IMR-90 (cell line): Measurements from ENCODE around the gene MYPOP. TPM values are rescaled to one million over a fixed set of nuclear protein-coding genes. Genes with fewer than 3 reads are reported as not detected.

Source experiments
- ATAC-seq: fragments of 200-7000 bp; cut with Tn5 transposase; 2 replicates; pipeline ENCODE4 v1.9.1; 2020; ENCODE audit warnings: low read depth, mild to moderate bottlenecking, moderate library complexity
- BruUV-seq: library from RNA; stranded (reverse); fragments of 400-500 nt; replicated peaks from 2 replicates; lab custom pipeline; 2021; lab: Mats Ljungman, UMichigan
- CTCF ChIA-PET: fragments of 300-600 bp; formaldehyde crosslinking; extraction: SDS; loops from one replicate; lab custom pipeline; 2021; ENCODE audit warnings: antibody characterized with exemption; lab: Yijun Ruan, JAX
- POLR2A ChIA-PET: fragments of 300-600 bp; sonication (Branson Sonifier 250); formaldehyde crosslinking; loops from one replicate; lab custom pipeline; 2022; ENCODE audit warnings: antibody characterized with exemption; ENCODE audit not compliant: unreplicated experiment; lab: Charles Lee
- DNase-seq: peaks from one replicate; pipeline ENCODE4 v3.0.0; 2013
- H2AFZ ChIP-seq: replicated peaks from 2 replicates; pipeline ENCODE3; 2013; ENCODE audit warnings: low read length, mild to moderate bottlenecking; ENCODE audit not compliant: poor library complexity
- H2AK5ac ChIP-seq: 2 replicates; pipeline ENCODE4 v1.6.1; 2013; ENCODE audit warnings: low read depth, low read length, inconsistent platforms
- H2AK9ac ChIP-seq: replicated peaks from 2 replicates; pipeline ENCODE3; 2013; ENCODE audit warnings: mild to moderate bottlenecking, low read depth, low read length, moderate library complexity; ENCODE audit not compliant: poor library complexity
- H2BK120ac ChIP-seq: 2 replicates; pipeline ENCODE4 v1.6.1; 2013; ENCODE audit warnings: low read depth, low read length, inconsistent platforms
- H2BK15ac ChIP-seq: 3 replicates; pipeline ENCODE4 v1.6.1; 2013; ENCODE audit warnings: low read depth, low read length, inconsistent platforms
- H2BK20ac ChIP-seq: 2 replicates; pipeline ENCODE4 v1.6.1; 2013; ENCODE audit warnings: low read depth, mild to moderate bottlenecking, inconsistent platforms, low read length, moderate library complexity
- H2BK5ac ChIP-seq: 2 replicates; pipeline ENCODE4 v1.6.1; 2013; ENCODE audit warnings: mild to moderate bottlenecking, low read depth, low read length, inconsistent platforms; ENCODE audit not compliant: poor library complexity, severe bottlenecking
- H3K14ac ChIP-seq: replicated peaks from 2 replicates; pipeline ENCODE4 v1.6.1; 2013; ENCODE audit warnings: low read depth, low read length, inconsistent platforms
- H3K18ac ChIP-seq: 2 replicates; pipeline ENCODE4 v1.6.1; 2013; ENCODE audit warnings: low read depth, low read length, control low read depth
- H3K23ac ChIP-seq: 2 replicates; pipeline ENCODE4 v1.6.1; 2013; ENCODE audit warnings: low read depth, low read length, inconsistent platforms
- H3K27ac ChIP-seq: 2 replicates; pipeline ENCODE4 v1.5.1; 2013; ENCODE audit warnings: mild to moderate bottlenecking, control low read depth, low read length; ENCODE audit not compliant: insufficient read depth
- H3K27me3 ChIP-seq: 2 replicates; pipeline ENCODE4 v1.6.1; 2013; ENCODE audit warnings: low read length; ENCODE audit not compliant: control insufficient read depth, insufficient read depth
- H3K36me3 ChIP-seq: 2 replicates; pipeline ENCODE4 v1.6.1; 2013; ENCODE audit warnings: low read length, mixed read lengths; ENCODE audit not compliant: control insufficient read depth, insufficient read depth
- H3K4ac ChIP-seq: 2 replicates; pipeline ENCODE4 v1.6.1; 2013; ENCODE audit warnings: low read depth, low read length, inconsistent platforms
- H3K4me1 ChIP-seq: 2 replicates; pipeline ENCODE4 v1.6.1; 2013; ENCODE audit warnings: low read length, mixed read lengths; ENCODE audit not compliant: control insufficient read depth, insufficient read depth
- H3K4me2 ChIP-seq: 2 replicates; pipeline ENCODE4 v1.6.1; 2013; ENCODE audit warnings: low read depth, mild to moderate bottlenecking, control low read depth, low read length, moderate library complexity
- H3K4me3 ChIP-seq: 2 replicates; pipeline ENCODE4 v1.5.1; 2013; ENCODE audit warnings: low read depth, mild to moderate bottlenecking, control low read depth, low read length, moderate library complexity; ENCODE audit not compliant: insufficient read depth
- H3K56ac ChIP-seq: 2 replicates; pipeline ENCODE4 v1.6.1; 2013; ENCODE audit warnings: low read length, inconsistent platforms; ENCODE audit not compliant: insufficient read depth; ENCODE audit errors: extremely low read depth
- H3K79me1 ChIP-seq, 2 experiments: 2 replicates each; pipeline ENCODE4 v1.6.1; 2013; ENCODE audit warnings: low read length in 2 of 2, inconsistent platforms in 1 of 2, low read depth in 1 of 2
- H3K9ac ChIP-seq: 2 replicates; pipeline ENCODE4 v1.6.1; 2013; ENCODE audit warnings: low read depth, low read length, control low read depth
- H3K9me1 ChIP-seq: 2 replicates; pipeline ENCODE4 v1.6.1; 2013; ENCODE audit warnings: low read length, inconsistent platforms; ENCODE audit not compliant: insufficient read depth
- H3K9me3 ChIP-seq: 2 replicates; pipeline ENCODE4 v1.6.1; 2013; ENCODE audit warnings: low read length; ENCODE audit not compliant: control insufficient read depth, insufficient read depth
- H4K20me1 ChIP-seq: 2 replicates; pipeline ENCODE4 v1.6.1; 2013; ENCODE audit warnings: low read length, inconsistent platforms; ENCODE audit not compliant: insufficient read depth
- H4K5ac ChIP-seq: 2 replicates; pipeline ENCODE4 v1.6.1; 2013; ENCODE audit warnings: mild to moderate bottlenecking, low read depth, low read length, control low read depth
- H4K8ac ChIP-seq, 2 experiments: 2 replicates each; pipeline ENCODE4 v1.6.1; 2013; ENCODE audit warnings: low read depth in 2 of 2, low read length in 2 of 2, control low read depth in 1 of 2, inconsistent platforms in 1 of 2
- H4K91ac ChIP-seq: 2 replicates; pipeline ENCODE4 v1.6.1; 2013; ENCODE audit warnings: low read depth, low read length, inconsistent platforms; ENCODE audit not compliant: insufficient read depth
- BHLHE40 ChIP-seq: fragments of 150-350 bp; IDR thresholded peaks from 2 replicates; pipeline ENCODE4 v1.6.1; 2016; ENCODE audit warnings: mild to moderate bottlenecking, low read depth, low read length
- CEBPB ChIP-seq: IDR thresholded peaks from 2 replicates; pipeline ENCODE4 v1.6.1; 2012; ENCODE audit warnings: low read depth, low read length, improper control_type of control experiment
- CHD1 ChIP-seq: IDR thresholded peaks from 2 replicates; pipeline ENCODE4 v1.6.1; 2012; ENCODE audit warnings: low read depth, low read length, improper control_type of control experiment
- RCOR1 ChIP-seq: IDR thresholded peaks from 2 replicates; pipeline ENCODE4 v1.6.1; 2012; ENCODE audit warnings: mild to moderate bottlenecking, low read length, improper control_type of control experiment; ENCODE audit not compliant: insufficient replicate concordance
- SMC3 ChIP-seq: fragments of 150-350 bp; IDR thresholded peaks from 2 replicates; pipeline ENCODE4 v1.6.1; 2016; ENCODE audit warnings: low read depth, mild to moderate bottlenecking, antibody characterized with exemption, low read length, moderate library complexity
- WGBS, 2 experiments: methylation state at CpG; one replicate each; pipeline versions ENCODE4 v1.1.5 to v1.1.7; 2013; ENCODE audit warnings: missing lambda C conversion rate in 2 of 2; ENCODE audit not compliant: insufficient read length in 1 of 2; ENCODE audit errors: extremely low coverage in 2 of 2; 5-methylcytosine and 5-hydroxymethylcytosine counted together
- dilution Hi-C: fragments of 300-500 bp; cut with HindIII; formaldehyde crosslinking; loops from one replicate; pipeline ENCODE4 v1.14.3; 2018; ENCODE audit warnings: low sequenced_read_pairs; ENCODE audit not compliant: unreplicated experiment
- in situ Hi-C: fragments of 300-500 bp; cut with MboI; formaldehyde crosslinking; loops from 3 replicates; pipeline ENCODE4 v1.14.3; 2019; ENCODE audit warnings: low sequenced_read_pairs, inconsistent platforms, mixed read lengths
- intact Hi-C: fragments of 100-400 bp; cut with micrococcal nuclease; formaldehyde crosslinking; loops from 2 replicates; pipeline ENCODE4 v1.10.0; 2022
- polyA plus RNA-seq, 3 experiments: library from polyadenylated mRNA; depleted of rRNA; stranded (reverse); fragments of >200 nt; gene quantifications; 2 replicates each; pipeline ENCODE4 v1.2.3, GENCODE V29; 2012; ENCODE audit warnings: low replicate concordance in 1 of 3
- total RNA-seq: library from RNA; depleted of rRNA; stranded (reverse); fragments of >200 nt; gene quantifications from 2 replicates; pipeline ENCODE4 v1.2.3, GENCODE V29; 2012
- TF ChIP-seq, protein P1 (sequence below): conservative IDR thresholded peaks from 2 replicates; pipeline ENCODE4 v1.5.1; 2012; ENCODE audit warnings: mild to moderate bottlenecking, low read depth, low read length, improper control_type of control experiment
- TF ChIP-seq, protein P2 (sequence below): fragments of 150-350 bp; IDR thresholded peaks from 2 replicates; pipeline ENCODE4 v1.6.1; 2016; ENCODE audit warnings: low read depth, mild to moderate bottlenecking, low read length, moderate library complexity, borderline replicate concordance

MYPOP gene
- total and polyA plus RNA-seq, 2 of the 4 experiments (the other 2 are of a cell fraction) = 0.36 to 2.8 TPM

DNA sequence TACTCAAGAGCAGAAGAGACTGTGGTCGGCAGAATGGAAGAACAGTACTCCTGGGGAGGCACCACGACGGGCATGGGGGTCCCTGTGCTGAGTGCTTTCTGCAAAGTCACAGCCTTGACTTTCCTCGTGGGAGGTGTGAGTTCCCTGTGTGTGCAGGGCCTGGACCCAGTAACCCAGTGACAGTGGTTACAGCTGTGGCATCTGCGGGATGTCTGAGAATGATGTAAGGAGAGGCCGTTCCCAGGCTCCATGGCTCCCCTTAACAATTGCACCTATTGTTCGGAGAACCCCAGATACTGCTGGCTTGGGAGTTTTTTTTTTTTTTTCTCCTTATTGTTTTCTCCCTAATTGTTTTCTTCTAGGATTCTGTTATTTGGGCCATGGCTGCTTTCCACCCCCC, 17.3 kb upstream of the MYPOP start:
- H3K4ac ChIP-seq = no peak overlapping the region
- H2BK120ac ChIP-seq = no peak overlapping the region
- H2AK9ac ChIP-seq = no peak overlapping the region
- H2BK5ac ChIP-seq = no peak overlapping the region
- no peak overlapping the region for H3K56ac ChIP-seq
- no peak overlapping the region for H4K5ac ChIP-seq
- H3K18ac ChIP-seq = no peak overlapping the region
- H3K9me3 ChIP-seq = no peaks in the 10 kb centered on the region
- H3K36me3 ChIP-seq = no peaks in the 10 kb centered on the region
- no peak overlapping the region for H2AFZ ChIP-seq
- H3K14ac ChIP-seq = no peak overlapping the region
- H4K8ac ChIP-seq = no peak overlapping the region
- 50% methylated on average over 2 of the region's 7 CpGs; no CpG with 5 or more reads in 1 of the 2 experiments for WGBS, 2 experiments
- no peak for DNase-seq
- no peaks in the 10 kb centered on the region for H3K4me1 ChIP-seq
- H3K4me3 ChIP-seq = no peak overlapping the region
- ChIA-PET CTCF (no interaction called here), POLR2A (no interaction called here)
- dilution Hi-C loops = no loop called here
- BruUV-seq = no TSS peak
- no peaks in the 10 kb centered on the region for H3K79me1 ChIP-seq
- no peak overlapping the region for H2AK5ac ChIP-seq
- H4K91ac ChIP-seq = no peak overlapping the region
- ATAC-seq = no peak
- no peak overlapping the region for H2BK15ac ChIP-seq
- H3K9ac ChIP-seq = no peak overlapping the region
- H3K23ac ChIP-seq = no peak overlapping the region
- H3K4me2 ChIP-seq = no peak overlapping the region
- no peak overlapping the region for H2BK20ac ChIP-seq
- no peaks in the 10 kb centered on the region for H3K9me1 ChIP-seq
- no peak overlapping the region for H3K27ac ChIP-seq
- no peak for TF ChIP-seq BHLHE40
- TF ChIP-seq, protein P1, sequence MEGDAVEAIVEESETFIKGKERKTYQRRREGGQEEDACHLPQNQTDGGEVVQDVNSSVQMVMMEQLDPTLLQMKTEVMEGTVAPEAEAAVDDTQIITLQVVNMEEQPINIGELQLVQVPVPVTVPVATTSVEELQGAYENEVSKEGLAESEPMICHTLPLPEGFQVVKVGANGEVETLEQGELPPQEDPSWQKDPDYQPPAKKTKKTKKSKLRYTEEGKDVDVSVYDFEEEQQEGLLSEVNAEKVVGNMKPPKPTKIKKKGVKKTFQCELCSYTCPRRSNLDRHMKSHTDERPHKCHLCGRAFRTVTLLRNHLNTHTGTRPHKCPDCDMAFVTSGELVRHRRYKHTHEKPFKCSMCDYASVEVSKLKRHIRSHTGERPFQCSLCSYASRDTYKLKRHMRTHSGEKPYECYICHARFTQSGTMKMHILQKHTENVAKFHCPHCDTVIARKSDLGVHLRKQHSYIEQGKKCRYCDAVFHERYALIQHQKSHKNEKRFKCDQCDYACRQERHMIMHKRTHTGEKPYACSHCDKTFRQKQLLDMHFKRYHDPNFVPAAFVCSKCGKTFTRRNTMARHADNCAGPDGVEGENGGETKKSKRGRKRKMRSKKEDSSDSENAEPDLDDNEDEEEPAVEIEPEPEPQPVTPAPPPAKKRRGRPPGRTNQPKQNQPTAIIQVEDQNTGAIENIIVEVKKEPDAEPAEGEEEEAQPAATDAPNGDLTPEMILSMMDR = no peak
- TF ChIP-seq RCOR1 = no peak
- no peak for TF ChIP-seq CEBPB
- TF ChIP-seq, protein P2, sequence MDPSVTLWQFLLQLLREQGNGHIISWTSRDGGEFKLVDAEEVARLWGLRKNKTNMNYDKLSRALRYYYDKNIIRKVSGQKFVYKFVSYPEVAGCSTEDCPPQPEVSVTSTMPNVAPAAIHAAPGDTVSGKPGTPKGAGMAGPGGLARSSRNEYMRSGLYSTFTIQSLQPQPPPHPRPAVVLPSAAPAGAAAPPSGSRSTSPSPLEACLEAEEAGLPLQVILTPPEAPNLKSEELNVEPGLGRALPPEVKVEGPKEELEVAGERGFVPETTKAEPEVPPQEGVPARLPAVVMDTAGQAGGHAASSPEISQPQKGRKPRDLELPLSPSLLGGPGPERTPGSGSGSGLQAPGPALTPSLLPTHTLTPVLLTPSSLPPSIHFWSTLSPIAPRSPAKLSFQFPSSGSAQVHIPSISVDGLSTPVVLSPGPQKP = no peak
- no peak for TF ChIP-seq SMC3
- no peak for TF ChIP-seq CHD1
- intact Hi-C loops = loop anchor here (10.0 kb wide), 1 partner anchor 75 kb away; the partner anchor contains the start of gene CCDC61
- in situ Hi-C loops = no loop called here
- H3K27me3 ChIP-seq = peaks cover 28% of the 10 kb centered on the region
- no peaks in the 10 kb centered on the region for H4K20me1 ChIP-seq
